Activated B cell treated with CpG ODN at 0.5 μM for 24 hours (primary cell): Measurements from ENCODE around the gene KCNJ10. TPM values are rescaled to one million over a fixed set of nuclear protein-coding genes. Genes with fewer than 3 reads are reported as not detected.

Experiments
- ATAC-seq: fragments of 200-7000 bp; cut with Tn5 transposase; one replicate; pipeline ENCODE4 v1.10.0; 2021; ENCODE audit warnings: low read depth, mild to moderate bottlenecking, moderate library complexity
- CTCF ChIA-PET: fragments of 350-600 bp; sonication (Branson Sonifier 250); formaldehyde crosslinking; loops from one replicate; lab custom pipeline; 2021; ENCODE audit warnings: antibody characterized with exemption; lab: Charles Lee
- POLR2A ChIA-PET: fragments of 350-600 bp; sonication (Branson Sonifier 250); formaldehyde crosslinking; loops from one replicate; lab custom pipeline; 2021; ENCODE audit warnings: antibody characterized with exemption; lab: Charles Lee
- DNase-seq: peaks from one replicate; pipeline ENCODE4 v3.0.0; 2022
- H3K27ac Mint-ChIP-seq: one replicate; pipeline ENCODE4 v1.8.0; 2020; ENCODE audit warnings: mixed read lengths
- H3K27me3 Mint-ChIP-seq: one replicate; pipeline ENCODE4 v1.8.0; 2021; ENCODE audit warnings: mixed read lengths
- H3K36me3 Mint-ChIP-seq: one replicate; pipeline ENCODE4 v1.8.0; 2021; ENCODE audit warnings: low read depth, mixed read lengths
- H3K4me1 Mint-ChIP-seq: one replicate; pipeline ENCODE4 v1.8.0; 2021; ENCODE audit warnings: mixed read lengths
- H3K4me3 Mint-ChIP-seq: one replicate; pipeline ENCODE4 v1.8.0; 2020; ENCODE audit warnings: mild to moderate bottlenecking, mixed read lengths
- H3K9me3 Mint-ChIP-seq: one replicate; pipeline ENCODE4 v1.8.0; 2020; ENCODE audit warnings: mixed read lengths
- intact Hi-C: fragments of 100-400 bp; cut with micrococcal nuclease; formaldehyde crosslinking; loops from one replicate; pipeline ENCODE4 v1.15.1; 2024
- total RNA-seq: library from RNA; stranded (reverse); gene quantifications from 2 replicates; pipeline ENCODE4 v1.2.3, GENCODE V29; 2022
- TF ChIP-seq, protein P1 (sequence below): fragments of 200-600 bp; IDR thresholded peaks from one replicate; pipeline ENCODE4 v1.8.0; 2022; ENCODE audit warnings: antibody characterized with exemption, mild to moderate bottlenecking

KCNJ10 gene
- total RNA-seq, 1 donor from 2014 or later: not detected

DNA sequence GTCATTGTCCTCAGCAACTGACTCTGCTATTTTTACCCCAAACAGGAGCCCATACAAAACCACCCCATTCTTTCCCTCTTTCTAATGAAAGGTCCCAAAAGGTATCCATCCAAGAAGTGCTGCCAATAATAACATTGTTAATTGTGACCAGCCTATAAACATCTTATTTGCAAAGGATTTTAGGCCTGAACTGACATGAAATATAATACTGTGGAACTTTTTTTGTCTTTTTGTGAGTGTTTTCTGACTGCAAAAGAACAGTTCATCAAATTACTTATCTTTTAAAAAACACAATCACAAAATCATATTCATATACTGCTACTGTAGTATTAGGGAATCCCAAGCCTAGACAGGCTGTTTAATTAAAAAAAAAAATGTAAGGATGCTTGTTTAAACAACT lies 41.5 kb downstream of the KCNJ10 start:
- ATAC-seq (no peak), DNase-seq (no peak)
- Mint-ChIP-seq H3K27me3 (no peaks in the 10 kb centered on the region), H3K36me3 (peaks cover 6% of the 10 kb centered on the region), H3K4me3 (no peak overlapping the region), H3K27ac (no peak overlapping the region), H3K4me1 (peaks cover 26% of the 10 kb centered on the region), H3K9me3 (no peaks in the 10 kb centered on the region)
- TF ChIP-seq, protein P1, sequence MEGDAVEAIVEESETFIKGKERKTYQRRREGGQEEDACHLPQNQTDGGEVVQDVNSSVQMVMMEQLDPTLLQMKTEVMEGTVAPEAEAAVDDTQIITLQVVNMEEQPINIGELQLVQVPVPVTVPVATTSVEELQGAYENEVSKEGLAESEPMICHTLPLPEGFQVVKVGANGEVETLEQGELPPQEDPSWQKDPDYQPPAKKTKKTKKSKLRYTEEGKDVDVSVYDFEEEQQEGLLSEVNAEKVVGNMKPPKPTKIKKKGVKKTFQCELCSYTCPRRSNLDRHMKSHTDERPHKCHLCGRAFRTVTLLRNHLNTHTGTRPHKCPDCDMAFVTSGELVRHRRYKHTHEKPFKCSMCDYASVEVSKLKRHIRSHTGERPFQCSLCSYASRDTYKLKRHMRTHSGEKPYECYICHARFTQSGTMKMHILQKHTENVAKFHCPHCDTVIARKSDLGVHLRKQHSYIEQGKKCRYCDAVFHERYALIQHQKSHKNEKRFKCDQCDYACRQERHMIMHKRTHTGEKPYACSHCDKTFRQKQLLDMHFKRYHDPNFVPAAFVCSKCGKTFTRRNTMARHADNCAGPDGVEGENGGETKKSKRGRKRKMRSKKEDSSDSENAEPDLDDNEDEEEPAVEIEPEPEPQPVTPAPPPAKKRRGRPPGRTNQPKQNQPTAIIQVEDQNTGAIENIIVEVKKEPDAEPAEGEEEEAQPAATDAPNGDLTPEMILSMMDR: no peak
- intact Hi-C loops: no loop called here
- ChIA-PET CTCF (no interaction called here), POLR2A (no interaction called here)

- H3K27ac Mint-ChIP-seq: no peak overlapping the region
- DNase-seq (no peak), ATAC-seq (no peak)
- H3K4me1 Mint-ChIP-seq: peaks cover 4% of the 10 kb centered on the region
- H3K36me3 Mint-ChIP-seq: no peaks in the 10 kb centered on the region
- H3K27me3 Mint-ChIP-seq: peaks cover 3% of the 10 kb centered on the region
- H3K4me3 Mint-ChIP-seq: no peak overlapping the region
- ChIA-PET POLR2A (no interaction called here), CTCF (no interaction called here)
- H3K9me3 Mint-ChIP-seq: no peaks in the 10 kb centered on the region
- TF ChIP-seq, protein P1: no peak
- intact Hi-C loops: no loop called here
These were observed 44.6 kb downstream of the KCNJ10 start for GRCh38 chr1:160025314-160025713.

DNA sequence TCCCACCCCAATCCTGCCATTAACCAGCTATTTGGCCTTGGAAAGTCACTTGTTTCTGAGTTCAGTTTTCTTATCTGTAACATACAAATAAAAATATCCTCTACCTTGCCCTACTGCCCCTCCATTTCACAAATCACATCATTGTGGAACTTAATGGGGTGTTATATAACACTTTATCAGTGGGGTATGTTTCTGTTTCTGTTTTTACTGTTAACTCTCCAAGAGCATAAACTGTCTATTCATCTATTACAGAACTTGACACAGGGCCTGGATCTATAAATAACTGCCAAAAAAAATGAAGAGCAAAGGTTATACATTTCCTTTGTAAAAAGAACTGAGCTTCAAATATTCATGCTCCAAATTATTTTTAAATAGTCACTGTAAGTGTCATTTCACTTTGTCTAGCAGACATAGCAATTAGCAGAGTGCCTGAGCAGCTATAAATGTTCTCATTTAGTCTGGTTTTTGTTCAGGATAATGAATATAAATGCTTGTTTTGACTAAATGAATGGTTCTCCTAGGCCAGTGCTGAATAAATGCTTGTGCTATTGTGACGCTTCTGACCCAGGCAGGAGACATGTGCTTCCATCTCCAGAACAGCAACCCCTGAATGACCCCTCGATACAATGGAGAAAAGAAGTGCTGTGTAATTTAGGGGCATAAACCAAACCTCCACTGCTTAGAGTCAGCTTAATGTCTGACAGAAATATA lies 45.6 kb downstream of the KCNJ10 start:
- ATAC-seq: no peak
- Mint-ChIP-seq H3K27me3 (peaks cover 3% of the 10 kb centered on the region), H3K4me1 (peaks cover 2% of the 10 kb centered on the region), H3K4me3 (no peak overlapping the region), H3K9me3 (no peaks in the 10 kb centered on the region), H3K36me3 (no peaks in the 10 kb centered on the region), H3K27ac (no peak overlapping the region)
- ChIA-PET CTCF (interaction anchor here (1.7 kb wide), 1 partner anchor 17 kb away, joined by 7 read pairs; no protein-coding TSS in a partner anchor), POLR2A (interaction anchor here (0.7 kb wide), 1 partner anchor 611 kb away, joined by 3 read pairs; no protein-coding TSS in a partner anchor)
- intact Hi-C loops: no loop called here
- TF ChIP-seq, protein P1: no peak
- no peak for DNase-seq

- no peaks in the 10 kb centered on the region for H3K9me3 Mint-ChIP-seq
- no peaks in the 10 kb centered on the region for H3K4me1 Mint-ChIP-seq
- DNase-seq: no peak
- H3K36me3 Mint-ChIP-seq: no peaks in the 10 kb centered on the region
- H3K27ac Mint-ChIP-seq: no peak overlapping the region
- ATAC-seq: no peak
- TF ChIP-seq, protein P1: no peak
- H3K27me3 Mint-ChIP-seq: peaks cover 5% of the 10 kb centered on the region
- no peak overlapping the region for H3K4me3 Mint-ChIP-seq
- POLR2A ChIA-PET: no interaction called here
- CTCF ChIA-PET: interaction anchor here (1.7 kb wide), 1 partner anchor 15 kb away, joined by 7 read pairs; no protein-coding TSS in a partner anchor
- intact Hi-C loops: no loop called here
These were observed 47.3 kb downstream of the KCNJ10 start for GRCh38 chr1:160022330-160023310.
